ENCODE results near the gene CCNO. TPM values are rescaled to one million over a fixed set of nuclear protein-coding genes. Genes with fewer than 3 reads are reported as not detected.
A peak's percentile ranks its signal among the peaks of the same experiment; 100 is the strongest.

The CCNO gene
- total RNA-seq, 1 experiment from 2014 or later: 11.7 TPM

- H3K27me3 Mint-ChIP-seq (ENCODE audit: insufficient read depth, unreplicated experiment): no peaks in the 10 kb centered on the region
- H3K9me3 Mint-ChIP-seq (ENCODE audit: unreplicated experiment): no peaks in the 10 kb centered on the region
- ChIA-PET CTCF (interaction anchor here (0.6 to 4.1 kb wide), 14 partner anchors 8 to 460 kb away, joined by 3 to 20 read pairs (median 4); partner anchors contain the start of genes DHX29 and MTREX), POLR2A (interaction anchor here (1.1 to 5.8 kb wide), 8 partner anchors 44 to 79 kb away, joined by 5 to 113 read pairs (median 22); partner anchors contain the start of genes CDC20B, DHX29, GPX8 and MTREX)
- no peak for DNase-seq (ENCODE audit: unreplicated experiment)
- intact Hi-C loops (cut with micrococcal nuclease): no loop called here
- H3K36me3 Mint-ChIP-seq (ENCODE audit: insufficient read depth, unreplicated experiment): no peaks in the 10 kb centered on the region
- no TSS peak for BruUV-seq (replicated peaks)
- H3K4me3 Mint-ChIP-seq (ENCODE audit: unreplicated experiment): peak overlapping the region; percentile 98
- TF ChIP-seq CTCF (IDR thresholded peaks at IDR 0.05; ENCODE audit: unreplicated experiment): no peak
- no peak overlapping the region for H3K27ac Mint-ChIP-seq (ENCODE audit: low read depth, unreplicated experiment)
- no peaks in the 10 kb centered on the region for H3K4me1 Mint-ChIP-seq (ENCODE audit: insufficient read depth, unreplicated experiment)
These were observed 2.1 kb downstream of the CCNO start for GRCh38 chr5:55231029-55231918.

- intact Hi-C loops (cut with micrococcal nuclease): no loop called here
- no peak for TF ChIP-seq CTCF (IDR thresholded peaks at IDR 0.05; ENCODE audit: unreplicated experiment)
- no TSS peak for BruUV-seq (replicated peaks)
- H3K4me3 Mint-ChIP-seq (ENCODE audit: unreplicated experiment): no peak overlapping the region
- H3K9me3 Mint-ChIP-seq (ENCODE audit: unreplicated experiment): no peaks in the 10 kb centered on the region
- H3K27me3 Mint-ChIP-seq (ENCODE audit: insufficient read depth, unreplicated experiment): no peaks in the 10 kb centered on the region
- DNase-seq (ENCODE audit: unreplicated experiment): no peak
- no peaks in the 10 kb centered on the region for H3K36me3 Mint-ChIP-seq (ENCODE audit: insufficient read depth, unreplicated experiment)
- no peak overlapping the region for H3K27ac Mint-ChIP-seq (ENCODE audit: low read depth, unreplicated experiment)
- CTCF ChIA-PET: interaction anchor here (0.6 to 1.1 kb wide), 3 partner anchors 25 to 335 kb away, joined by 3 read pairs; no protein-coding TSS in a partner anchor
- POLR2A ChIA-PET: interaction anchor here (0.9 to 1.5 kb wide), 2 partner anchors 54 to 77 kb away, joined by 3 read pairs; no protein-coding TSS in a partner anchor
- no peaks in the 10 kb centered on the region for H3K4me1 Mint-ChIP-seq (ENCODE audit: insufficient read depth, unreplicated experiment)
These were observed 3.2 kb downstream of the CCNO start for GRCh38 chr5:55230086-55230629.

GRCh38 chr5:55227664-55228430 lies 5.6 kb downstream of the CCNO start:
- peak overlapping the region; percentile 74 for H3K4me3 Mint-ChIP-seq (ENCODE audit: unreplicated experiment)
- no TSS peak for BruUV-seq (replicated peaks)
- no peak for TF ChIP-seq CTCF (IDR thresholded peaks at IDR 0.05; ENCODE audit: unreplicated experiment)
- no peaks in the 10 kb centered on the region for H3K9me3 Mint-ChIP-seq (ENCODE audit: unreplicated experiment)
- no peaks in the 10 kb centered on the region for H3K4me1 Mint-ChIP-seq (ENCODE audit: insufficient read depth, unreplicated experiment)
- intact Hi-C loops (cut with micrococcal nuclease): loop anchor here (1.0 kb wide), 1 partner anchor 466 kb away; no protein-coding TSS in a partner anchor
- H3K36me3 Mint-ChIP-seq (ENCODE audit: insufficient read depth, unreplicated experiment): no peaks in the 10 kb centered on the region
- ChIA-PET CTCF (interaction anchor here (0.7 to 3.5 kb wide), 2 partner anchors 70 to 79 kb away, joined by 3 to 15 read pairs; partner anchors contain the start of genes DHX29 and MTREX), POLR2A (interaction anchor here (0.7 to 1.8 kb wide), 4 partner anchors 37 to 79 kb away, joined by 3 to 6 read pairs (median 4); partner anchors contain the start of gene GPX8)
- no peak overlapping the region for H3K27ac Mint-ChIP-seq (ENCODE audit: low read depth, unreplicated experiment)
- no peaks in the 10 kb centered on the region for H3K27me3 Mint-ChIP-seq (ENCODE audit: insufficient read depth, unreplicated experiment)
- DNase-seq (ENCODE audit: unreplicated experiment): no peak
